Adrenal gland (tissue), 12 donors: ENCODE measurements around the gene NKAIN2. TPM values are rescaled to one million over a fixed set of nuclear protein-coding genes. Genes with fewer than 3 reads are reported as not detected.

ENCODE experiments used
- DNase-seq, 7 donors: peaks; one replicate each; pipeline ENCODE4 v3.0.0-alpha.2; 2019 to 2020
- H3K27ac ChIP-seq, 5 donors: fragments of 200-600 bp; sonication (generic) in 4 of 5; 1 replicate in 3 of 5; 2 replicates in 2 of 5; pipeline versions ENCODE4 v1.5.1 to v1.8.0; 2016 to 2020; ENCODE audit warnings: mild to moderate bottlenecking in 1 of 5
- H3K27me3 ChIP-seq: fragments of 200-600 bp; 2 replicates; pipeline ENCODE4 v1.8.0; 2021
- H3K36me3 ChIP-seq, 2 donors: fragments of 200-600 bp; replicated peaks in 1 of 2; 1 replicate in 1 of 2; 2 replicates in 1 of 2; pipeline versions ENCODE4 v1.5.1 to v1.8.0; 2018 to 2022
- H3K4me1 ChIP-seq, 2 donors: fragments of 200-600 bp; replicated peaks in 1 of 2; 1 replicate in 1 of 2; 2 replicates in 1 of 2; pipeline versions ENCODE4 v1.5.1 to v1.8.0; 2018 to 2021
- H3K4me3 ChIP-seq, 4 donors: fragments of 200-600 bp; sonication (generic) in 3 of 4; one replicate each; pipeline ENCODE4 v1.5.1; 2016 to 2018
- H3K9me3 ChIP-seq, 3 donors: fragments of 200-600 bp; sonication (generic) in 1 of 3; replicated peaks in 1 of 3; 1 replicate in 2 of 3; 2 replicates in 1 of 3; pipeline versions ENCODE4 v1.5.1 to v1.8.0; 2016 to 2021
- CTCF ChIP-seq, 6 experiments: fragments of 450-650 bp in 4 of 6; fragments of 200-600 bp in 2 of 6; sonication (generic) in 1 of 6; IDR thresholded peaks; 1 replicate in 5 of 6; 2 replicates in 1 of 6; pipeline versions ENCODE4 v1.5.1 to v1.8.0; 2016 to 2021; ENCODE audit warnings: antibody characterized with exemption in 6 of 6, mild to moderate bottlenecking in 2 of 6, moderate library complexity in 1 of 6
- POLR2A ChIP-seq, 2 donors: fragments of 450-650 bp; IDR thresholded peaks; one replicate each; pipeline ENCODE4 v1.6.1; 2017; ENCODE audit warnings: antibody characterized with exemption in 2 of 2, mild to moderate bottlenecking in 2 of 2, moderate library complexity in 1 of 2
- WGBS, 4 donors: extraction: QIAGEN DNeasy Blood & Tissue Kit in 2 of 4; methylation state at CpG; one replicate each; pipeline versions ENCODE4 v1.1.5 to v1.1.7; 2013 to 2017; 5-methylcytosine and 5-hydroxymethylcytosine counted together
- intact Hi-C, 2 donors: fragments of 100-400 bp; cut with DNase I; formaldehyde crosslinking; loops; one replicate each; pipeline versions ENCODE4 v1.14.1 to v1.15.0; 2022 to 2023
- polyA plus RNA-seq, 3 donors: library from polyadenylated mRNA; stranded (reverse); fragments of 200-250 nt in 2 of 3; fragments of 350-450 nt in 1 of 3; fragmentation: Illumina TruSeq in 1 of 3; extraction: RNeasy Lipid Tissue Mini Kit (QIAGEN cat#74804) in 1 of 3; gene quantifications; one replicate each; pipeline ENCODE4 v1.2.3, GENCODE V29; 2013 to 2014
- total RNA-seq, 9 donors: library from RNA; depleted of rRNA in 4 of 9; stranded (reverse); fragments of >200 nt in 4 of 9; fragments of 120-200 nt in 1 of 9; fragmentation: NEBNext Ultra II Directional in 1 of 9; extraction: Animal tissue kit (Norgen Biotek cat#: 25700) in 1 of 9; gene quantifications; one replicate each; pipeline versions ENCODE4 v1.1.0 to v1.2.4, GENCODE V29; 2013 to 2023
- donor health status: healthy with polysubstance abuse.
- donor health status: Bipolar disorder and iron deficiency.
- donor health status: DM: yes; HTN: yes; CAD: no.
- donor health status: DM: no; HTN: no; CAD: no.
- donor health status: DM: no; HTN: no; CAD: no.
- donor health status: DM: yes; HTN: yes; CAD: no.

NKAIN2 gene
- total and polyA plus RNA-seq, 12 donors, result under 0.01 to 0.61 (median 0.23) TPM; not detected in 3

GRCh38 chr6:124193132-124193531 is 389.5 kb downstream of the NKAIN2 start:
- DNase-seq, result no peak
- Histone ChIP-seq H3K9me3 (no peaks in the 10 kb centered on the region), H3K4me3 (no peak overlapping the region), H3K27ac (no peak overlapping the region), H3K36me3 (no peaks in the 10 kb centered on the region), H3K4me1 (no peaks in the 10 kb centered on the region), H3K27me3 (no peaks in the 10 kb centered on the region)
- intact Hi-C loops, result no loop called here
- 86 to 94% (median 91%) methylated on average over 6 to 8 of the region's 8 CpGs for WGBS, 4 donors
- TF ChIP-seq CTCF (IDR thresholded peaks at IDR 0.05), result no peak
- no peak for TF ChIP-seq POLR2A (IDR thresholded peaks at IDR 0.05)

DNA sequence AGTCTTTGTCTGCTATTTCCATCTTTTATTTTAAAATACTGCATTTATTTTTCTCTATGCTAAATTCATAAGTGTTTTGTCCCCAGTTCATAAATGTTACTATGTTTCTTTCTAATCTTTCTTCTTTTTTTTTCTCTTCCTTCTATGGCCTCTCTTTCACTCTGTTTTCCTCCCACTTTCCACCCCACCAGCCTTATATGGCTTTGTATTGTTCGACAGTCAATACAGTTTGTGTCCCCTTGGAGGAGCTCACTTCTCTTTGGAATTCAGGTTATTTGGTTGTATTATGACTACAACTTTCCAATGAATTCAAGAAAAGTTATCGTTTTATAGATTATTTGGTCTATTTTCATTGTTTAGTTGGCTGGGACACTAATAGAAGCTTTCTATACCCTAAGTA is 393.5 kb downstream of the NKAIN2 start:
- TF ChIP-seq CTCF (IDR thresholded peaks at IDR 0.05) (no peak), POLR2A (IDR thresholded peaks at IDR 0.05) (no peak)
- no peak for DNase-seq
- intact Hi-C loops, result no loop called here
- no peaks in the 10 kb centered on the region for H3K4me1 ChIP-seq
- H3K9me3 ChIP-seq, result no peaks in the 10 kb centered on the region
- no peaks in the 10 kb centered on the region for H3K36me3 ChIP-seq
- H3K27me3 ChIP-seq, result no peaks in the 10 kb centered on the region
- 69 to 87% (median 81%) methylated on average over 2 of the region's 2 CpGs for WGBS, 4 donors
- no peak overlapping the region for H3K4me3 ChIP-seq
- no peak overlapping the region for H3K27ac ChIP-seq

GRCh38 chr6:124199286-124199685 is 395.6 kb downstream of the NKAIN2 start:
- Histone ChIP-seq H3K4me1 (no peaks in the 10 kb centered on the region), H3K27ac (no peak overlapping the region), H3K36me3 (no peaks in the 10 kb centered on the region), H3K4me3 (no peak overlapping the region), H3K9me3 (no peaks in the 10 kb centered on the region), H3K27me3 (no peaks in the 10 kb centered on the region)
- intact Hi-C loops, result no loop called here
- DNase-seq, result no peak
- no peak for TF ChIP-seq CTCF (IDR thresholded peaks at IDR 0.05)
- no peak for TF ChIP-seq POLR2A (IDR thresholded peaks at IDR 0.05)
- 19 to 49% (median 25%) methylated on average over 3 of the region's 3 CpGs for WGBS, 4 donors

DNA sequence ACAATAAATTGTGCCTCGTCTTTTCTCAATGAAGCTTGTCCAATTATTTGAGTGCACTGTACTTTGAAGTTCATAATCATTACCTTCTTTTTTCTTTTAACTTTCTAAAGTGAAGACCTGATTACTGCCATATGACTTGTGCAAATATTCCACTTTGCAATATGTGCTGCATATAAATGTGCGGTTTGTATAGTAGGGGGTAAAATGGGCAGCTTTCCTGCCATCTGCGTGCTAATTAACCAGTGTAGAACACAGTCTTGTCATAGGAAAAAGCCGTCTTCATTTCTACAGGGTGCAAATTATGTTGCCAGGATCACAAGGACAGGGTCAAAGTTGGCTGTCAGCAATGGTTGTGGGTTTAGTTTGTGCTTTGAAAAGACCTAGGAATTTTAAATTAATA is 397.0 kb downstream of the NKAIN2 start:
- TF ChIP-seq POLR2A (IDR thresholded peaks at IDR 0.05) (no peak), CTCF (IDR thresholded peaks at IDR 0.05) (no peak)
- 82 to 87% (median 84%) methylated on average over 4 of the region's 4 CpGs for WGBS, 4 donors
- no peak overlapping the region for H3K4me3 ChIP-seq

More for the DNA sequence above, 397.0 kb downstream of the NKAIN2 start:
- Histone ChIP-seq H3K27ac (no peak overlapping the region), H3K36me3 (no peaks in the 10 kb centered on the region), H3K27me3 (no peaks in the 10 kb centered on the region), H3K9me3 (no peaks in the 10 kb centered on the region), H3K4me1 (no peaks in the 10 kb centered on the region)
- intact Hi-C loops, result no loop called here
- DNase-seq, result no peak
